PC-3 (cell line): ENCODE data around the gene TMEM108.

Experiments used
- CTCF ChIP-seq: fragments of 300-600 bp; sonication (generic); conservative IDR thresholded peaks from 2 replicates; pipeline ENCODE4 v1.5.1; 2017; ENCODE audit warnings: antibody characterized with exemption, low read depth, mild to moderate bottlenecking, low read length
- EZH2phosphoT487 ChIP-seq: fragments of 300-600 bp; sonication (generic); IDR thresholded peaks from 2 replicates; pipeline ENCODE4 v1.6.1; 2018; ENCODE audit warnings: mild to moderate bottlenecking, antibody characterized with exemption, low read length, borderline replicate concordance

- TF ChIP-seq CTCF (no peak), EZH2phosphoT487 (no peak)
Measured at GRCh38 chr3:133093366-133093765, 55.2 kb downstream of the TMEM108 start.
